ENCODE data around the gene TGDS. TPM values are rescaled to one million over a fixed set of nuclear protein-coding genes. Genes with fewer than 3 reads are reported as not detected.
"Not testable (repeated sequence)": the region's sequence is repeated elsewhere in the genome, so short reads cannot be mapped to it uniquely, and the experiment has no call there.

The TGDS gene
- total RNA-seq, 4 donors from 2014 or later = 15.8 to 25.2 (median 20.4) TPM

GRCh38 chr13:94537740-94538630 is 58.0 kb downstream of the TGDS start:
- no peaks in the 10 kb centered on the region for H3K36me3 ChIP-seq
- DNase-seq = no peak
- no peaks in the 10 kb centered on the region for H3K27me3 ChIP-seq
- H3K4me1 ChIP-seq = no peaks in the 10 kb centered on the region
- H3K9me3 ChIP-seq = no peaks in the 10 kb centered on the region
- TF ChIP-seq POLR2A (IDR thresholded peaks at IDR 0.05) (no peak), CTCF (IDR thresholded peaks at IDR 0.05) (no peak)
- H3K27ac ChIP-seq = no peak overlapping the region
- H3K4me3 ChIP-seq (replicated peaks in 1 of 3) = no peak overlapping the region
- WGBS, 2 donors = 79 to 84% methylated on average over 7 of the region's 7 CpGs
- intact Hi-C loops (cut with DNase I) = no loop called here

- WGBS, 2 donors = 66 to 90% methylated on average over 4 of the region's 4 CpGs
- Histone ChIP-seq H3K27me3 (no peaks in the 10 kb centered on the region), H3K4me1 (no peaks in the 10 kb centered on the region), H3K4me3 (replicated peaks in 1 of 3) (no peak overlapping the region), H3K9me3 (no peaks in the 10 kb centered on the region), H3K36me3 (no peaks in the 10 kb centered on the region), H3K27ac (no peak overlapping the region)
- TF ChIP-seq CTCF (IDR thresholded peaks at IDR 0.05) = no peak
- no peak for TF ChIP-seq POLR2A (IDR thresholded peaks at IDR 0.05)
- no peak for DNase-seq
- intact Hi-C loops (cut with DNase I) = no loop called here
Measured at GRCh38 chr13:94535775-94536174, 60.2 kb downstream of the TGDS start.

- no peaks in the 10 kb centered on the region for H3K36me3 ChIP-seq
- H3K27ac ChIP-seq = no peak overlapping the region
- H3K4me3 ChIP-seq (replicated peaks in 1 of 3) = no peak overlapping the region
- DNase-seq = no peak
- no peaks in the 10 kb centered on the region for H3K4me1 ChIP-seq
- intact Hi-C loops (cut with DNase I) = no loop called here
- 86 to 89% methylated on average over 2 of the region's 2 CpGs for WGBS, 2 donors
- H3K9me3 ChIP-seq = no peaks in the 10 kb centered on the region
- no peaks in the 10 kb centered on the region for H3K27me3 ChIP-seq
- TF ChIP-seq POLR2A (IDR thresholded peaks at IDR 0.05) (no peak), CTCF (IDR thresholded peaks at IDR 0.05) (no peak)
Measured at GRCh38 chr13:94535231-94535630, 60.7 kb downstream of the TGDS start.

- intact Hi-C loops (cut with DNase I) = no loop called here
Measured at GRCh38 chr13:94534166-94534565, 61.8 kb downstream of the TGDS start.

DNA sequence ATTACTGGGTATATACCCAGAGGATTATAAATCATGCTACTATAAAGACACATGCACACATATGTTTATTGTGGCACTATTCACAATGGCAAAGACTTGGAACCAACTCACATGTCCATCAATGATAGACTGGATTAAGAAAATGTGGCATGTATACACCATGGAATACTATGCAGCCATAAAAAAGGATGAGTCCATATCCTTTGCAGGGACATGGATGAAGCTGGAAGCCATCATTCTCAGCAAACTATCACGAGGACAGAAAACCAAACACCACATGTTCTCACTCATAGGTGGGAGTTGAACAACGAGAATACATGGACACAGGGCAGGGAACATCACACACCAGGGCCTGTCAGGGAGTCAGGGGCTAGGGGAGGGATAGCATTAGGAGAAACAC is 63.7 kb downstream of the TGDS start:
- WGBS, 2 donors = 93 to 94% methylated on average over 2 of the region's 2 CpGs
- H3K27ac ChIP-seq; H3K4me1 ChIP-seq; H3K4me3 ChIP-seq (replicated peaks in 1 of 3); intact Hi-C loops (cut with DNase I); H3K36me3 ChIP-seq; H3K27me3 ChIP-seq; H3K9me3 ChIP-seq; DNase-seq: not testable (repeated sequence)

More at GRCh38 chr13:94534166-94534565, 61.8 kb downstream of the TGDS start:
- no peaks in the 10 kb centered on the region for H3K27me3 ChIP-seq
- no peak overlapping the region for H3K4me3 ChIP-seq (replicated peaks in 1 of 3)
- no peak for DNase-seq
- H3K27ac ChIP-seq = no peak overlapping the region
- H3K4me1 ChIP-seq = no peaks in the 10 kb centered on the region
- 76 to 91% methylated on average over 1 of the region's 1 CpG for WGBS, 2 donors
- no peak for TF ChIP-seq CTCF (IDR thresholded peaks at IDR 0.05)
- no peak for TF ChIP-seq POLR2A (IDR thresholded peaks at IDR 0.05)
- H3K9me3 ChIP-seq = no peaks in the 10 kb centered on the region
- H3K36me3 ChIP-seq = no peaks in the 10 kb centered on the region

GRCh38 chr13:94526956-94527355 is 69.0 kb downstream of the TGDS start:
- H3K4me1 ChIP-seq; H3K4me3 ChIP-seq (replicated peaks in 1 of 3); H3K9me3 ChIP-seq; intact Hi-C loops (cut with DNase I); H3K36me3 ChIP-seq; H3K27ac ChIP-seq; DNase-seq; H3K27me3 ChIP-seq: not testable (repeated sequence)
- WGBS, 2 donors = 50 to 53% methylated on average over 7 of the region's 7 CpGs

All from thyroid gland (tissue), 4 donors.